PC-9 (cell line): ENCODE measurements around the gene TANGO2.

ENCODE experiments used
- CTCF ChIP-seq: fragments of 200-600 bp; sonication (generic); conservative IDR thresholded peaks from 2 replicates; pipeline ENCODE4 v1.6.1; 2017; ENCODE audit warnings: mixed run types, antibody characterized with exemption, mild to moderate bottlenecking, moderate library complexity
- EZH2 ChIP-seq: fragments of 200-600 bp; sonication (generic); IDR thresholded peaks from 2 replicates; pipeline ENCODE4 v1.8.0; 2017; ENCODE audit warnings: antibody characterized with exemption, low read depth

GRCh38 chr22:20065896-20066616, 45.1 kb downstream of the TANGO2 start:
- TF ChIP-seq CTCF = no peak
- no peak for TF ChIP-seq EZH2
